ACHN (cell line): ENCODE results near the gene RGS16.
A peak's percentile ranks its signal among the peaks of the same experiment; 100 is the strongest.

Experiments used
- DNase-seq: peaks from one replicate; pipeline ENCODE4 v3.0.0-alpha.2; 2015
- in situ Hi-C: cut with HindIII; loops from 2 replicates; pipeline ENCODE4 v1.10.0; 2017; ENCODE audit warnings: low sequenced_read_pairs, low pct_ligation_motif_present, low pct_unique_long_range_greater_than_20kb

Gene RGS16

DNA sequence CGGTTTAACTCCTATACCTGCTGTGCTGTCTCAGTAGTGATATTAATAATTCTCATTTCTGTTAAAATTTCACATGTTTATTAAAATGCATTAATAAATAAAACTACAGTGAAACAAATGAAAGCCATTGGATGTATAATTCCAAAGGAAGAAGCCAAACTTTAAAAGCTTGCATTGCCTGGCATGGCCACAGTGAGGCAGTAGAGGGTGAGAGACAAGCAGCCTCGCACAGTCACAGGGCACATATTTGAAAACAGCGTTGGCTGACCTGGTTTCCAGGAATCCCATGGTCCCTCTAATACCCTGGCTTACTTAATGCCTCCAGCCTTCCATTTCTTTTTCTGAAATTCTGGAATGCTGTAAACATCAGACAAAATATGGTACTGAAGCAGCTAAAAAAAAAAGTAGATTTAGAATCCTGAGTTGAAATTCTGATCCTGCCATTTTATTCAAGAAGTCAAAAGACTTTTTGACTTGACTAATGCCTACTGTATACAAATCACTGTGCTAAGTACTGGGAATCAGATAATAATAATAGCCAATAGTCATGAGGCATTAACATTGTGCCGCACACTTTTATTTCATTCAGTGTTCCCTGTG lies 8.4 kb downstream of the RGS16 start:
- in situ Hi-C loops, result loop anchor here (10.0 kb wide), 1 partner anchor 189 kb away; the partner anchor contains the start of gene NPL
- DNase-seq, result peak; percentile 64

- in situ Hi-C loops, result loop anchor here (10.0 kb wide), 1 partner anchor 195 kb away; the partner anchor contains the start of gene NPL
- DNase-seq, result no peak
These were observed 14.3 kb downstream of the RGS16 start for GRCh38 chr1:182589931-182590330.

- no peak for DNase-seq
- in situ Hi-C loops, result no loop called here
These were observed 14.7 kb downstream of the RGS16 start for GRCh38 chr1:182589520-182589919.

- in situ Hi-C loops, result no loop called here
- peak; percentile 91 for DNase-seq
These were observed 15.4 kb downstream of the RGS16 start, which contains the start of gene RNASEL for GRCh38 chr1:182588500-182589396. Gene RNASEL (minus strand): TSS chr1:182589256. CDS start chr1:182586806, 2,450 bp downstream.

DNA sequence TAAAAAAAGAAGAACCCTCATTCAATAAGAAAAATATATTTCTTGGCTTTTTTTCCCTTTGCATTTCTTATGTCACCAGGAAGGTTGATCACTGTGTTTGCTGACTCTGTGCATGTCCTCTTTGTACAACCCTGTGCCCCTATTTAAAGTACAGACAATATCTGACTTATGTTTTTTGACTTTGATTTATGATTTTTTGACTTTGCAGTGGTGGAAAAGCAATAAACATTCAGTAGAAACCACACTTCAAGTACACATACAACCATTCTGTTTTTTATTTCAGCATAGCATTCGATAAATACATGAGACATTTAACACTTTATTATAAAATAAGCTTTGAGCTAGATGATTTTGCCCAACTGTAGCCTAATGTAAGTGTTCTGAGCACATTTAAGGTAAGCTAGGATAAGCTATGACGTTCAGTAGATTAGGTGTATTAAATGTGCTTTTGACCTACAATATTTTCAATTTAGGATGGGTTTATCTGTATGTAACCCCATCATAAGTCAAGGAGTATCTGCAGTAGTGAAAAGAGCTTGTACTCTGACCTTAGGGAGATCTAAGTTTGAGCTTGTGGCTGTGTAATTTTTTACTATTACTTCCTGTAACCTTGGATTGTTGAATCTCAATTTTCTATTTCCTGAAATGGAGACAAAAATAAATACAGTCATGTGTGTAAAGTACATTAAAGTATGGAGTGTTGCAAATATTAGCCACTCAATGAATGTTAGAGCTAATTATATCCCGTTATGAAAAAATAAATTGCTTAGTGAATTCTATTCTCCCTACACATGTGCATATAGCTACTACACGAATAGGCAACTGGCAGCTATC lies 16.3 kb downstream of the RGS16 start:
- no peak for DNase-seq
- in situ Hi-C loops, result no loop called here

DNA sequence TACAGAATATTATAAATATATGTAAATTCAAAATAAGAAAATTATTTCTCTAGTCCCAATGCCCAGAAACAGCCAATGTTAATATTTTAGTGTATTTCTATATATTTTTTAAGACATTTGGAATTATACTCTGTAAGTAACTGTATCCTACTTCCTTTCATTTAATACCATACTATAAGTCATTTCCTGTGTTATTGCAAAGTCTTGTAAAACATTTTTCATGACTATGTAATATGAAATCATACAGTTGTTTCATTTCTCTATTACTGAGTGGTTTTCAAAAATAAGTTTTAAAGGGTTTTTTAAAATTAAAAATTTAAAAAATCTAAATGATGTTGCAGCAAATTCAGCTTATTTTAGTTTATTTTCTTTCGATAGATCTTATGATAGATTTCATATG lies 17.1 kb downstream of the RGS16 start:
- in situ Hi-C loops, result no loop called here
- no peak for DNase-seq

- in situ Hi-C loops, result no loop called here
These were observed 17.8 kb downstream of the RGS16 start for GRCh38 chr1:182586380-182586779.

DNA sequence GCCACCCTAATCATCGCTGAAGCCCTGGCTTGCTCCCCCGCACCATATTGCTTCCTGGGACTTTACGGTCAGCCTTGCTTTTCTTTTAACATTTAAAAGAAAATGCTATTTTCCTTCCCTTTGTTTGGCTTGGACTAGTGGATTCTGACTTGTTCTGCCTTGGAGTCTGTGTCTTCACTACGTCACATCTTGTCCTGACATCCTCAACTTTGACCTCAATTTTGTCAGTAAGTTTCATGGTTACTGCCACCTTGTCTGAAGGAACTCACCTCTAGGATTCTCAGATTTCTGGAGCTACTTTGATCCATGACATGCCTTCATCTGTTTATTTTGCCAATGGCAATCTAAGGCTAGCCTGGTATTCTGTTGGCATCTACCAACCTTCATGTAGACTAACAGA lies 19.4 kb downstream of the RGS16 start:
- in situ Hi-C loops, result no loop called here
- no peak for DNase-seq

More at GRCh38 chr1:182586380-182586779, 17.8 kb downstream of the RGS16 start:
- no peak for DNase-seq

- in situ Hi-C loops, result no loop called here
- no peak for DNase-seq
These were observed 23.5 kb downstream of the RGS16 start for GRCh38 chr1:182580736-182581135.

- peak; percentile 59 for DNase-seq
- in situ Hi-C loops, result no loop called here
These were observed 28.5 kb downstream of the RGS16 start for GRCh38 chr1:182575540-182576149.

GRCh38 chr1:182574156-182574555 lies 30.0 kb downstream of the RGS16 start:
- in situ Hi-C loops, result no loop called here

GRCh38 chr1:182570611-182570970 lies 33.6 kb downstream of the RGS16 start:
- in situ Hi-C loops, result no loop called here
- DNase-seq, result no peak

More at GRCh38 chr1:182574156-182574555, 30.0 kb downstream of the RGS16 start:
- DNase-seq, result no peak

- no peak for DNase-seq
- in situ Hi-C loops, result no loop called here
These were observed 34.1 kb downstream of the RGS16 start for GRCh38 chr1:182569939-182570610.

DNA sequence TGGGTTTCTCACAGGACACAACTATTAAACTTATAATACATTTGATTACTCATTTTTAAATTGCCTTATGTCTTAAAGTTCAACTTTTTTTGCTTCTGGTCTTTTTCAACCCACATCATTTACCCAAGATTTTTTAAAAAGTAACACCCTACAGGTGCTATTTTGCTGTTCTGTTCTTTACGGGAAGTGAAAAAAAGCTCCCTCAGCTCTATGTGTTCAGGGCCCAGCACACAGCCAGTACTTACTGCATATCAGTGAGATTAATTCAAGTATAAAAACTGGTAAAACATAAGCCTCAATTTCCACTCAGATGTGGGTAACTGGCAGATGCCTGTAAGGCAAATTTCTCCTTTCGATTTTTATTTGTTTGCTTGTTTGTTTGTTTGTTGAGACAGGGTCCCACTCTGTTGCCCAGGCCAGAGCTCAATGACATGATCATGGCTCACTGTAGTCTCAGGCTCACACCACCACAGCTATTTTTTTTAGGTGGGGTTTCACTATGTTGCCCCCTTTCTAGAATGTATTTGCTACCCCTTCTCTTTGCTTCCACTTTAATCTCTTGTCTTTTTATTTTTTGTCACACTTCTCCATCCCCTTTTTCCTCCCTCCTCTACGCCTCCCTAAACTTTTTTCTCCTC lies 35.4 kb downstream of the RGS16 start:
- DNase-seq, result no peak
- in situ Hi-C loops, result no loop called here

GRCh38 chr1:182567629-182568028 lies 36.6 kb downstream of the RGS16 start:
- no peak for DNase-seq
- in situ Hi-C loops, result no loop called here

DNA sequence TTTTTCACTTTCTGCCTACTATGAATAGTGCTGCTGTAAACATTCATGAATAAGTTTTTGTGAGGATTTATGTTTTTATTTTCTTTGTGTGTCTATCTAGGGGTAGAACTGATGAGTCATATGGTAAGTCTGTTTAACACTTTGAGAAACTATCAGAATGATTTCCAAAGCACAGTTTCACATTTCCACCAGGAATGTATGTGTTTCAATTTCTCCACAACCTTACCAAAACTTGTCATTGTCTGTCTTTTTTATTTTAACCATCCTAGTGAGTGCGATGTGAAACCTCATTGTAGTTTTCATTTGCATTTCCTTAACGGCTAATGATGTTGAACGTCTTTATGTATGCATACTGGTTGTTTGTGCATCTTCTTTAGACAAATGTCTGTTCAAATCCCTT lies 38.7 kb downstream of the RGS16 start:
- no peak for DNase-seq
- in situ Hi-C loops, result no loop called here

GRCh38 chr1:182564406-182565004 lies 39.7 kb downstream of the RGS16 start:
- no peak for DNase-seq
- in situ Hi-C loops, result no loop called here
